Brain microvascular endothelial cell (primary cell): ENCODE results near the gene L1CAM.

Source experiments
- DNase-seq: peaks from one replicate; pipeline ENCODE4 v3.0.0-alpha.2; 2020
- H3K27ac ChIP-seq: fragments of 250-450 bp; sonication (Bioruptor Pico); 2 replicates; pipeline ENCODE4 v1.5.1; 2020; ENCODE audit warnings: mild to moderate bottlenecking, moderate library complexity
- H3K27me3 ChIP-seq: fragments of 250-450 bp; sonication (Bioruptor Pico); replicated peaks from 2 replicates; pipeline ENCODE4 v1.5.1; 2020; ENCODE audit warnings: mild to moderate bottlenecking
- H3K36me3 ChIP-seq: fragments of 250-450 bp; sonication (Bioruptor Pico); replicated peaks from 2 replicates; pipeline ENCODE4 v1.5.1; 2020; ENCODE audit warnings: mild to moderate bottlenecking
- H3K4me3 ChIP-seq: 2 replicates; pipeline ENCODE4 v1.5.1; 2011; ENCODE audit warnings: low read depth, mild to moderate bottlenecking, control low read depth, low read length, moderate library complexity
- in situ Hi-C: cut with HindIII; loops from 2 replicates; pipeline ENCODE4 v1.10.0; 2017; ENCODE audit warnings: low sequenced_read_pairs, low pct_ligation_motif_present
- TF ChIP-seq, protein P1 (sequence below): IDR thresholded peaks from 2 replicates; pipeline ENCODE4 v1.5.1; 2011; ENCODE audit warnings: low read depth, mild to moderate bottlenecking, moderate library complexity, low read length, control low read depth, inconsistent platforms; ENCODE audit errors: missing control alignments

The L1CAM gene

GRCh38 chrX:153864101-153864500 is 21.9 kb downstream of the L1CAM start:
- TF ChIP-seq, protein P1, sequence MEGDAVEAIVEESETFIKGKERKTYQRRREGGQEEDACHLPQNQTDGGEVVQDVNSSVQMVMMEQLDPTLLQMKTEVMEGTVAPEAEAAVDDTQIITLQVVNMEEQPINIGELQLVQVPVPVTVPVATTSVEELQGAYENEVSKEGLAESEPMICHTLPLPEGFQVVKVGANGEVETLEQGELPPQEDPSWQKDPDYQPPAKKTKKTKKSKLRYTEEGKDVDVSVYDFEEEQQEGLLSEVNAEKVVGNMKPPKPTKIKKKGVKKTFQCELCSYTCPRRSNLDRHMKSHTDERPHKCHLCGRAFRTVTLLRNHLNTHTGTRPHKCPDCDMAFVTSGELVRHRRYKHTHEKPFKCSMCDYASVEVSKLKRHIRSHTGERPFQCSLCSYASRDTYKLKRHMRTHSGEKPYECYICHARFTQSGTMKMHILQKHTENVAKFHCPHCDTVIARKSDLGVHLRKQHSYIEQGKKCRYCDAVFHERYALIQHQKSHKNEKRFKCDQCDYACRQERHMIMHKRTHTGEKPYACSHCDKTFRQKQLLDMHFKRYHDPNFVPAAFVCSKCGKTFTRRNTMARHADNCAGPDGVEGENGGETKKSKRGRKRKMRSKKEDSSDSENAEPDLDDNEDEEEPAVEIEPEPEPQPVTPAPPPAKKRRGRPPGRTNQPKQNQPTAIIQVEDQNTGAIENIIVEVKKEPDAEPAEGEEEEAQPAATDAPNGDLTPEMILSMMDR, result no peak
- H3K36me3 ChIP-seq, result no peaks in the 10 kb centered on the region
- no peaks in the 10 kb centered on the region for H3K27me3 ChIP-seq
- in situ Hi-C loops, result no loop called here
- no peak overlapping the region for H3K4me3 ChIP-seq
- H3K27ac ChIP-seq, result no peak overlapping the region
- DNase-seq, result no peak

- DNase-seq, result no peak
- Histone ChIP-seq H3K4me3 (no peak overlapping the region), H3K36me3 (no peaks in the 10 kb centered on the region), H3K27ac (no peak overlapping the region), H3K27me3 (no peaks in the 10 kb centered on the region)
- in situ Hi-C loops, result no loop called here
- TF ChIP-seq, protein P1, result no peak
These were observed 22.6 kb downstream of the L1CAM start for GRCh38 chrX:153863251-153863991.

GRCh38 chrX:153862369-153863250 is 23.4 kb downstream of the L1CAM start:
- TF ChIP-seq, protein P1, result no peak
- H3K27me3 ChIP-seq, result no peaks in the 10 kb centered on the region

GRCh38 chrX:153861733-153862310 is 24.2 kb downstream of the L1CAM start:
- H3K27ac ChIP-seq, result no peak overlapping the region
- DNase-seq, result no peak
- no peaks in the 10 kb centered on the region for H3K36me3 ChIP-seq
- H3K27me3 ChIP-seq, result no peaks in the 10 kb centered on the region
- H3K4me3 ChIP-seq, result no peak overlapping the region
- in situ Hi-C loops, result no loop called here
- TF ChIP-seq, protein P1, result no peak

More at GRCh38 chrX:153862369-153863250, 23.4 kb downstream of the L1CAM start:
- Histone ChIP-seq H3K27ac (no peak overlapping the region), H3K36me3 (no peaks in the 10 kb centered on the region), H3K4me3 (no peak overlapping the region)
- DNase-seq, result no peak
- in situ Hi-C loops, result no loop called here

DNA sequence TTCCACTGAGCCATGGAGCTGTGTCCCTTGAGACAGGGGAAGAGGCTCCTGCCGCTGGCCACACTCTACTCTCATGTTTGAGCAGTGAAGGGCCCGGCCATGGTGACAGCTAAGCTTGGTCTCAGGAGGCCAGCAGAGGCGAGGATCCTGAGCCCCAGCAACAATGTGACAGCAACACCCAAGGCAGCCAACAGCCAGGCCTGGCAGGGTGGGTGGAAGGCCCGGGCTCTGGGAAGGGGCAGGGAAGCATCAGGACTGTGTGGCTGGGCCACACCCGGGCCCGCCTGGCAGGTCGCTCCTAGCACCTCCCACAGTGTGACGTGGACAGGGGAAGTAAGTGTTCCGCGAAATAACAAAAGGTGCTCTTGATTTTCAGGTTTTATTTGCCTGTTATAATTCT is 24.8 kb downstream of the L1CAM start:
- no peaks in the 10 kb centered on the region for H3K27me3 ChIP-seq

More for the DNA sequence above, 24.8 kb downstream of the L1CAM start:
- in situ Hi-C loops, result no loop called here
- Histone ChIP-seq H3K27ac (no peak overlapping the region), H3K36me3 (no peaks in the 10 kb centered on the region), H3K4me3 (no peak overlapping the region)
- DNase-seq, result no peak
- TF ChIP-seq, protein P1, result no peak
